ENCODE measurements around the gene AMOTL1.

AMOTL1 gene
- long read RNA-seq, full-length matches to known transcripts = 7 of 64 reads
- long read RNA-seq, partial matches to known transcripts = 35 of 64 reads
- long read RNA-seq, other reads (novel, unspliced or antisense) = 22 of 64 reads

- Histone ChIP-seq H3K4me3 (replicated peaks; ENCODE audit: insufficient read depth, low read length) (peak within 1 kb of the TSS; percentile 68), H3K27me3 (ENCODE audit: insufficient read depth, poor library complexity, severe bottlenecking) (peaks cover 56% of the 10 kb centered on the region), H3K27ac (replicated peaks) (no peak within 1 kb of the TSS)
- TF ChIP-seq CTCF (IDR thresholded peaks at IDR 0.05; ENCODE audit: insufficient read depth, low read length) = no peak
- TF ChIP-seq, protein P1, sequence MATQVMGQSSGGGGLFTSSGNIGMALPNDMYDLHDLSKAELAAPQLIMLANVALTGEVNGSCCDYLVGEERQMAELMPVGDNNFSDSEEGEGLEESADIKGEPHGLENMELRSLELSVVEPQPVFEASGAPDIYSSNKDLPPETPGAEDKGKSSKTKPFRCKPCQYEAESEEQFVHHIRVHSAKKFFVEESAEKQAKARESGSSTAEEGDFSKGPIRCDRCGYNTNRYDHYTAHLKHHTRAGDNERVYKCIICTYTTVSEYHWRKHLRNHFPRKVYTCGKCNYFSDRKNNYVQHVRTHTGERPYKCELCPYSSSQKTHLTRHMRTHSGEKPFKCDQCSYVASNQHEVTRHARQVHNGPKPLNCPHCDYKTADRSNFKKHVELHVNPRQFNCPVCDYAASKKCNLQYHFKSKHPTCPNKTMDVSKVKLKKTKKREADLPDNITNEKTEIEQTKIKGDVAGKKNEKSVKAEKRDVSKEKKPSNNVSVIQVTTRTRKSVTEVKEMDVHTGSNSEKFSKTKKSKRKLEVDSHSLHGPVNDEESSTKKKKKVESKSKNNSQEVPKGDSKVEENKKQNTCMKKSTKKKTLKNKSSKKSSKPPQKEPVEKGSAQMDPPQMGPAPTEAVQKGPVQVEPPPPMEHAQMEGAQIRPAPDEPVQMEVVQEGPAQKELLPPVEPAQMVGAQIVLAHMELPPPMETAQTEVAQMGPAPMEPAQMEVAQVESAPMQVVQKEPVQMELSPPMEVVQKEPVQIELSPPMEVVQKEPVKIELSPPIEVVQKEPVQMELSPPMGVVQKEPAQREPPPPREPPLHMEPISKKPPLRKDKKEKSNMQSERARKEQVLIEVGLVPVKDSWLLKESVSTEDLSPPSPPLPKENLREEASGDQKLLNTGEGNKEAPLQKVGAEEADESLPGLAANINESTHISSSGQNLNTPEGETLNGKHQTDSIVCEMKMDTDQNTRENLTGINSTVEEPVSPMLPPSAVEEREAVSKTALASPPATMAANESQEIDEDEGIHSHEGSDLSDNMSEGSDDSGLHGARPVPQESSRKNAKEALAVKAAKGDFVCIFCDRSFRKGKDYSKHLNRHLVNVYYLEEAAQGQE (IDR thresholded peaks at IDR 0.05; ENCODE audit: insufficient replicate concordance, low read depth) = no peak
- no peak for TF ChIP-seq GABPA (IDR thresholded peaks at IDR 0.05; ENCODE audit: low read depth)
- no peak for TF ChIP-seq SPI1 (IDR thresholded peaks at IDR 0.05; ENCODE audit: borderline replicate concordance, low read depth)
- no peak for TF ChIP-seq POLR2AphosphoS5 (IDR thresholded peaks at IDR 0.05; ENCODE audit: low read depth)
- peak; percentile 31 to 39 for DNase-seq (ENCODE audit: low read depth in 1 of 2, low spot score in 1 of 2)
Measured at GRCh38 chr11:94767701-94768601, at the start of gene AMOTL1. TSS of gene AMOTL1 (plus strand) at chr11:94768356. CDS start at chr11:94768512, 156 bp downstream.

DNA sequence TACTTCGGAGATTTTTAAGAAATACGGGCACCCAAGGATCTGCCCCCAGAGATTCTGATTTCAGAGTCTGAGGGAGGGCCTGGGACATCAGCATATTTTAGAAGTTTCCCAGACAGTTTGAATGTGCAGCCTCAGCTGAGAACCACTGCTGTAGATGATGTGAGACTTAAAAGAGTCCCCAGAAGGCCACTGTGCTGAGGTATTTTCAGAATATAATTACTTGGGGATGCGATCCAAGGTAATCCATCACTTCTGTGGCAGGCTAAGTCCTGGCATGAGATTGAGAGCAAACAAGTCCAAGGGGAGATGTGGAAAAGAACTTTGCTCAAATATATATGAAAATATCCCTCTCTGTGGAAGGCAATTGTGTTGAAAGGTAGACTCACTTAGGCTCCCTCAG is 48.3 kb upstream of the AMOTL1 start:
- H3K27ac ChIP-seq (replicated peaks) = no peak overlapping the region
- H3K27me3 ChIP-seq (ENCODE audit: insufficient read depth, poor library complexity, severe bottlenecking) = peaks cover 3% of the 10 kb centered on the region
- no peak overlapping the region for H3K4me3 ChIP-seq (replicated peaks; ENCODE audit: insufficient read depth, low read length)
- no peak for TF ChIP-seq POLR2AphosphoS5 (IDR thresholded peaks at IDR 0.05; ENCODE audit: low read depth)
- no peak for TF ChIP-seq GABPA (IDR thresholded peaks at IDR 0.05; ENCODE audit: low read depth)
- TF ChIP-seq, protein P1 (IDR thresholded peaks at IDR 0.05; ENCODE audit: insufficient replicate concordance, low read depth) = no peak
- no peak for TF ChIP-seq SPI1 (IDR thresholded peaks at IDR 0.05; ENCODE audit: borderline replicate concordance, low read depth)
- DNase-seq (ENCODE audit: low read depth in 1 of 2, low spot score in 1 of 2) = no peak

DNA sequence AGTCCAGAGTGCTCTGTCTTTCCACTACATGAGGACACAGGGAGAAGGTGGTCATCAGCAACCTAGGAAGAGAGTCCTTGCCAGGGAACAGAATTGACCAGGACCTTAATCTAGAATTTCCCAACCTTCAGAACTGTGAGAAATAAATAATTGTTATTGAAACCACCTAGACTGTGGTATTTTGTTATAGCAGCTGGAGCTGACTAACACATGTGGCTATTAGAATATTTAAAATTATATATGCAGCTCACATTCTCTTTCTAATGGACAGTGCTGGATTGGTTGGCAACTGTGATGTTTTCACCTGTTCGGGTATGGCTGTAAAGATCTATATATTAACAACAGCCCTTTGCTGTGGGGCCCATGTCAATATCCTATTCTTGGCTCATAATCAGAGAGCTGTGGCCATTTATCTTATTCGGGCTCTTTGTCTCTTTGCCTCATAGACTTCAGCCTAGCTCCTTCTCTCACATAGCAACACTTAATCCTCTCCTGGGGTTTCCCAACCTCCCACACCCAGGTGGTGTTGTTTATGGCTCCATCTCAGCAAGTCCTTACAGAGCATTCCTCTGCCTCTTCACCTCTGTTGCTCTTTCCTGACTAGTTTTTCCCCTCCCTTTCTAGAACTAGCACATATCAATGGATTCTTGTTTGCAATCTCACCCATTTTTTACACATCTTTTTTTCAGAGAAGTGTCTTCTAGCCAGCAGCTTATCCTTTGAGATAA is 46.4 kb upstream of the AMOTL1 start:
- Histone ChIP-seq H3K27ac (replicated peaks) (no peak overlapping the region), H3K4me3 (replicated peaks; ENCODE audit: insufficient read depth, low read length) (no peak overlapping the region), H3K27me3 (ENCODE audit: insufficient read depth, poor library complexity, severe bottlenecking) (peaks cover 3% of the 10 kb centered on the region)
- DNase-seq (ENCODE audit: low read depth in 1 of 2, low spot score in 1 of 2) = no peak
- TF ChIP-seq, protein P1 (IDR thresholded peaks at IDR 0.05; ENCODE audit: insufficient replicate concordance, low read depth) = no peak
- TF ChIP-seq GABPA (IDR thresholded peaks at IDR 0.05; ENCODE audit: low read depth) = no peak
